Activated B cell treated with CpG ODN at 0.5 μM for 24 hours (primary cell): ENCODE measurements around the gene MRC2. TPM values are rescaled to one million over a fixed set of nuclear protein-coding genes. Genes with fewer than 3 reads are reported as not detected.

ENCODE experiments used
- ATAC-seq: fragments of 200-7000 bp; cut with Tn5 transposase; one replicate; pipeline ENCODE4 v1.10.0; 2021; ENCODE audit warnings: low read depth, mild to moderate bottlenecking, moderate library complexity
- CTCF ChIA-PET: fragments of 350-600 bp; sonication (Branson Sonifier 250); formaldehyde crosslinking; loops from one replicate; lab custom pipeline; 2021; ENCODE audit warnings: antibody characterized with exemption; lab: Charles Lee
- POLR2A ChIA-PET: fragments of 350-600 bp; sonication (Branson Sonifier 250); formaldehyde crosslinking; loops from one replicate; lab custom pipeline; 2021; ENCODE audit warnings: antibody characterized with exemption; lab: Charles Lee
- DNase-seq: peaks from one replicate; pipeline ENCODE4 v3.0.0; 2022
- H3K27ac Mint-ChIP-seq: one replicate; pipeline ENCODE4 v1.8.0; 2020; ENCODE audit warnings: mixed read lengths
- H3K27me3 Mint-ChIP-seq: one replicate; pipeline ENCODE4 v1.8.0; 2021; ENCODE audit warnings: mixed read lengths
- H3K36me3 Mint-ChIP-seq: one replicate; pipeline ENCODE4 v1.8.0; 2021; ENCODE audit warnings: low read depth, mixed read lengths
- H3K4me1 Mint-ChIP-seq: one replicate; pipeline ENCODE4 v1.8.0; 2021; ENCODE audit warnings: mixed read lengths
- H3K4me3 Mint-ChIP-seq: one replicate; pipeline ENCODE4 v1.8.0; 2020; ENCODE audit warnings: mild to moderate bottlenecking, mixed read lengths
- H3K9me3 Mint-ChIP-seq: one replicate; pipeline ENCODE4 v1.8.0; 2020; ENCODE audit warnings: mixed read lengths
- intact Hi-C: fragments of 100-400 bp; cut with micrococcal nuclease; formaldehyde crosslinking; loops from one replicate; pipeline ENCODE4 v1.15.1; 2024
- total RNA-seq: library from RNA; stranded (reverse); gene quantifications from 2 replicates; pipeline ENCODE4 v1.2.3, GENCODE V29; 2022
- TF ChIP-seq, protein P1 (sequence below): fragments of 200-600 bp; IDR thresholded peaks from one replicate; pipeline ENCODE4 v1.8.0; 2022; ENCODE audit warnings: antibody characterized with exemption, mild to moderate bottlenecking

The MRC2 gene
- total RNA-seq, 1 donor from 2014 or later: 0.11 TPM

DNA sequence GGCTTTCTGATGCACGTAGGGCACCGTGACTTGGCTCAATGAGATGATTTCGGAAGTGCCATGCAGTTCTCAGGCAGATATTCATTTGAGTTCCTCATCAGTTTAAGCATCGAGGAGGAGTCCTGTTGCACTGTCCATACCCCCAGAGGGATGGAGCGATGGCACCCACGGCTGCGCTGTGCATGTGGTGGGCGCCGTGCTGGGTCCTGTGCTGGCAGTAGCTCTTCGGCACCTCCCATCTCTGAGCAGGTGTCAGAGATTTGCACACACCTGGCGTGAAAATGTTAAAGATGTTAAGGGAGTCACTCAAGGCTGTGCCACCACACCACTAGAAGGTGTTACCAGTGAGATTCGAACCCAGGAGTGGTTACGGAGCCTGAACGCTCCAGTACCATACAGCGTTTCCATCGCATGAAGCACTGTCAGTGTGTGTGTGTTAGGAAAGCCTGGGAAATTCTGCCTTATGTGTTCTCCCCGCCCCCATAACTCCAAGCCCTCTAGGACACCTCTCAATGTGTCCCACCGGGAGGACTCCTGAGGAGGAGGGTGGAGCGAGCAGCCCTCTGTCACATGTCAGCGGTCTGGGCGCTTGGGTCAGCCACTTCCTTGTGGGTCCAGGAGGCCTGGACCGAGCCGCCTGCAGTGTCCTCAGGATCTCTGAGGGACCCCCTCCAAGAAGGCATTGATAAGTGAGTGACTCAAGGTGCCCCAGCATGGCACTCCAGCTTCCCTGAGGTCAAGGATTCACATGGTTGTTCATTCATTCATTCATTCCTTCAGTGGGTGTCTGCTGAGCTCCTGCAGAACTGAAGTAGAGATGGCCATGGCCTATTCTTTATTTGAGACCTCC is 3.8 kb downstream of the MRC2 start:
- no peak for ATAC-seq
- H3K4me3 Mint-ChIP-seq: no peak overlapping the region
- no peaks in the 10 kb centered on the region for H3K9me3 Mint-ChIP-seq
- H3K4me1 Mint-ChIP-seq: peaks cover 11% of the 10 kb centered on the region
- TF ChIP-seq, protein P1, sequence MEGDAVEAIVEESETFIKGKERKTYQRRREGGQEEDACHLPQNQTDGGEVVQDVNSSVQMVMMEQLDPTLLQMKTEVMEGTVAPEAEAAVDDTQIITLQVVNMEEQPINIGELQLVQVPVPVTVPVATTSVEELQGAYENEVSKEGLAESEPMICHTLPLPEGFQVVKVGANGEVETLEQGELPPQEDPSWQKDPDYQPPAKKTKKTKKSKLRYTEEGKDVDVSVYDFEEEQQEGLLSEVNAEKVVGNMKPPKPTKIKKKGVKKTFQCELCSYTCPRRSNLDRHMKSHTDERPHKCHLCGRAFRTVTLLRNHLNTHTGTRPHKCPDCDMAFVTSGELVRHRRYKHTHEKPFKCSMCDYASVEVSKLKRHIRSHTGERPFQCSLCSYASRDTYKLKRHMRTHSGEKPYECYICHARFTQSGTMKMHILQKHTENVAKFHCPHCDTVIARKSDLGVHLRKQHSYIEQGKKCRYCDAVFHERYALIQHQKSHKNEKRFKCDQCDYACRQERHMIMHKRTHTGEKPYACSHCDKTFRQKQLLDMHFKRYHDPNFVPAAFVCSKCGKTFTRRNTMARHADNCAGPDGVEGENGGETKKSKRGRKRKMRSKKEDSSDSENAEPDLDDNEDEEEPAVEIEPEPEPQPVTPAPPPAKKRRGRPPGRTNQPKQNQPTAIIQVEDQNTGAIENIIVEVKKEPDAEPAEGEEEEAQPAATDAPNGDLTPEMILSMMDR: no peak
- CTCF ChIA-PET: no interaction called here
- no peak overlapping the region for H3K27ac Mint-ChIP-seq
- H3K27me3 Mint-ChIP-seq: peaks cover 17% of the 10 kb centered on the region
- intact Hi-C loops: no loop called here
- H3K36me3 Mint-ChIP-seq: no peaks in the 10 kb centered on the region
- no peak for DNase-seq
- POLR2A ChIA-PET: no interaction called here

DNA sequence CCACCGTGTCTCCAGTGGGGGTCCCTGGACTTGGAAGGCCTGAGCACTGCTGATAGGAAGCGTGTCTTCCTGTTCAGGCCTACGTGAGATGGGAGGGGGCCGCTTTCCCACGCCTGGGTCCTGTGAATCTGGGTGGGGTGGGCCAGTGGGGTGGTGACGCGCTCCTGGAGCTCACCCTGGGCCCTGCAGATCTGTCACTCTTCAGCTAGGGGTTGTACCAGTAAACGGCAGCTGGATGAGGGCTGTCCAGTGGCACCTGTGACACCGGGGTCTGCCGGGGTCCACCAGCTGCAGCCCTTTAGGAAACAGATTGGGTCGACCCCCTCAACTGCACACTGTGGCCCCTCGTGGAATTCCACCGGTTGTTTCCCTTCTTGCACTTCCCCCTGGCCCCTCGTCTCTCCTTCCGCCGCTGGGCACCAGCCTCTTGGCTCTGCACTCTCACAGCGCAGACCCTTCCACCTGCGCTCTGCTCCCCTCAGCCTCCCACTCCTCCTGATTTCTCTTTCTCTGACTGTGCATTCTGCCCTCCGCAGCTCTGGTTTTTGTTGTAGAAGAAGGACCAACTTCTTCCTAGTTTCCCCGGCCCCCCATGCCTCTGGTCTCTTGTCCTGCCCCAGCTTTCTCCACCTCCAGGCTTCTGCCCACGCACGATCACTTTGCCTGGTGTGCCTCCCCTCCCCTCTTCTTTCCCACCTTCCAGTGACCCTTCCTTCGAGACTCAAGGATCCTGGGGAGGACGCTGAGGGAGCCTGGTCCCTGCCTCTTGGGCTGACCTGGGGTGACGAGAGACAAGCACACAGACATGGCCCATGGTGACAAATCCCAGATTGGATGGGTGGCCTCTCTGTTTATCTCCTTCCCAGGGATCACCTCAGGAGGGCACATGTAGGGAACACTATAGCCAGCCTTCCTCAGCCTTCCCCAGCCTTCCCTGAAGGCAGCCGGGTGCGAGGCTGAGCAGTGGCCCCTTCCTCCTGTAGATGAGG is 4.8 kb downstream of the MRC2 start:
- Mint-ChIP-seq H3K9me3 (no peaks in the 10 kb centered on the region), H3K27me3 (peaks cover 12% of the 10 kb centered on the region), H3K27ac (no peak overlapping the region), H3K36me3 (no peaks in the 10 kb centered on the region), H3K4me3 (no peak overlapping the region), H3K4me1 (peaks cover 6% of the 10 kb centered on the region)
- CTCF ChIA-PET: no interaction called here
- no peak for ATAC-seq
- POLR2A ChIA-PET: interaction anchor here (0.7 kb wide), 1 partner anchor 301 kb away, joined by 5 read pairs; no protein-coding TSS in a partner anchor
- no peak for DNase-seq
- intact Hi-C loops: no loop called here
- TF ChIP-seq, protein P1: no peak

DNA sequence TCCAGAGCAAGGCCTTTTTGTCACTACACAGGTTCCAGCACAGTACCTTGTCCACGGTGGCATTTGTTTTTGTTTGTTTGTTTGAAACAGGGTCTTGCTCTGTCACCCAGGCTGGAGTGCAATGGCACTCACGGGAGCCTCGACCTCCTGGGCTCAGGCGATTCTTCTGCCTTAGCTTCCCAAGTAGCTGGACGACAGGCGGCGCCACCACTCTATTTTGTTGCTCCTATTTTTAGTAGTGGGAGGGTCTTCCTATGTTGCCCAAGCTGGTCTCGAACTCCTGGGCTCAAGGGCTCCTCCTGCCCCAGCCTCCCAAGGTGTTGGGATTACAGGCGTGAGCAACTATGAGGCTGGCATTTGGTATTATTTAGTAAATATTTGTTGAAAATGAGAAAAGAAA is 10.3 kb downstream of the MRC2 start:
- ChIA-PET CTCF (no interaction called here), POLR2A (no interaction called here)
- no peaks in the 10 kb centered on the region for H3K4me1 Mint-ChIP-seq
- H3K9me3 Mint-ChIP-seq: no peaks in the 10 kb centered on the region
- no peaks in the 10 kb centered on the region for H3K36me3 Mint-ChIP-seq
- TF ChIP-seq, protein P1: no peak
- H3K27me3 Mint-ChIP-seq: no peaks in the 10 kb centered on the region
- no peak for DNase-seq
- H3K4me3 Mint-ChIP-seq: no peak overlapping the region
- ATAC-seq: no peak
- intact Hi-C loops: no loop called here
- no peak overlapping the region for H3K27ac Mint-ChIP-seq

DNA sequence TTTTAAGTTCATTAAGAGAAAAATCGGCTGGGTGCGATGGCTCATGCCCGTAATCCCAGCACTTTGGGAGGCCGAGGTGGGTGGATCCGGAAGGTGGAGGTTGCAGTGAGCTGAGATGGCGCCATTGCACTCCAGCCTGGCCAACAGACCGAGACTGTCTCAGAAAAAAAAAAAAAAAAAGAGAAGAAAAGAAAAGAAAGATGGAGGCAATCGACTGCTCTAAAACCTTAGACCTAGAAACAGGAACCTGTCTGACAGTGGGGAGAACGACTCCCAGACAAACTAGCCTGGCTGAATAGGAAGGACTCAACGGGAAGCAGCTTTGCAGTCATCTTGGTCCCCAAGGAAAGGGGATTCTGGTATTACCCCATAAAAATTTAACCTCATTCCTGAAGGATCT is 13.7 kb downstream of the MRC2 start:
- Mint-ChIP-seq H3K4me3 (no peak overlapping the region), H3K27me3 (no peaks in the 10 kb centered on the region), H3K27ac (no peak overlapping the region), H3K9me3 (no peaks in the 10 kb centered on the region), H3K4me1 (no peaks in the 10 kb centered on the region), H3K36me3 (no peaks in the 10 kb centered on the region)
- DNase-seq (no peak), ATAC-seq (no peak)
- TF ChIP-seq, protein P1: no peak
- POLR2A ChIA-PET: no interaction called here
- CTCF ChIA-PET: no interaction called here
- intact Hi-C loops: no loop called here

DNA sequence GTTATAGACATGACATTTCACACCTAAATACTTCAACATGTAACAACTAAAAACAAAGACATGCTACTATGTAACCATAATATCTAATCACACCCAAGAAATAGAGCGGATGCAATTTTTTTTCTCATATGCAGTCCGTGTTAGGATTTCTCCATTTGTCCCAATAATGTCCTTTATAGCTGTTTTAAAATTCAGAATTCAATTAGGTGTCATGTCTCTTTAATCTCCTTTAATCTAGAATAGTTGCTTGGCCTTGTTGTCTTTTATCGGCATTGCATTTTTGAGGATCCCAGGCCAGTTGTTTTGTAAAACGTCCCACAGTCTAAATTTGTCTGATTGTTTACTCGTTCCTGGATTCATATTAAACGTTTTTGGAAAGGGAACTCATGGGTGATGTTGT is 14.5 kb downstream of the MRC2 start:
- ChIA-PET CTCF (no interaction called here), POLR2A (no interaction called here)
- Mint-ChIP-seq H3K36me3 (no peaks in the 10 kb centered on the region), H3K27ac (no peak overlapping the region), H3K4me1 (no peaks in the 10 kb centered on the region), H3K27me3 (peaks cover 2% of the 10 kb centered on the region), H3K9me3 (no peaks in the 10 kb centered on the region), H3K4me3 (no peak overlapping the region)
- ATAC-seq (no peak), DNase-seq (no peak)
- TF ChIP-seq, protein P1: no peak
- intact Hi-C loops: no loop called here
